ENCODE data around the gene ZSWIM3.

GRCh38 chr20:45823949-45824835 lies 33.2 kb upstream of the ZSWIM3 start:
- TF ChIP-seq CTCF (conservative IDR thresholded peaks at IDR 0.05; ENCODE audit: low read depth, low read length), result peak; percentile 71
- no peak for TF ChIP-seq EZH2 (IDR thresholded peaks at IDR 0.05; ENCODE audit: low read length, unreplicated experiment)
- TF ChIP-seq EZH2phosphoT487 (IDR thresholded peaks at IDR 0.05; ENCODE audit: borderline replicate concordance, low read length), result no peak
